GM19324 (cell line): ENCODE results near the gene SPTLC3.

Experiments used
- ATAC-seq: cut with Tn5 transposase; IDR thresholded peaks from one replicate; pipeline ENCODE4 v1.9.1; 2021; ENCODE audit warnings: mild to moderate bottlenecking, moderate library complexity; ENCODE audit not compliant: unreplicated experiment, low FRiP score

SPTLC3 gene

GRCh38 chr20:13089950-13090469 is 81.2 kb downstream of the SPTLC3 start:
- ATAC-seq: no peak

GRCh38 chr20:13092111-13092510 is 83.3 kb downstream of the SPTLC3 start:
- no peak for ATAC-seq

- ATAC-seq: no peak
These were observed 86.2 kb downstream of the SPTLC3 start for GRCh38 chr20:13094976-13095375.

GRCh38 chr20:13098720-13099355 is 90.1 kb downstream of the SPTLC3 start:
- ATAC-seq: no peak

GRCh38 chr20:13099676-13100075 is 90.9 kb downstream of the SPTLC3 start:
- no peak for ATAC-seq

- no peak for ATAC-seq
These were observed 92.5 kb downstream of the SPTLC3 start for GRCh38 chr20:13101276-13101675.

- ATAC-seq: no peak
These were observed 92.9 kb downstream of the SPTLC3 start for GRCh38 chr20:13101706-13102105.

- ATAC-seq: no peak
These were observed 93.5 kb downstream of the SPTLC3 start for GRCh38 chr20:13102237-13102636.

- ATAC-seq: no peak
These were observed 93.9 kb downstream of the SPTLC3 start for GRCh38 chr20:13102694-13103093.

GRCh38 chr20:13105039-13105438 is 96.3 kb downstream of the SPTLC3 start:
- ATAC-seq: no peak

GRCh38 chr20:13105864-13106457 is 97.2 kb downstream of the SPTLC3 start:
- no peak for ATAC-seq

- no peak for ATAC-seq
These were observed 100.9 kb downstream of the SPTLC3 start for GRCh38 chr20:13109658-13110057.

- no peak for ATAC-seq
These were observed 102.0 kb downstream of the SPTLC3 start for GRCh38 chr20:13110796-13111195.

- no peak for ATAC-seq
These were observed 102.6 kb downstream of the SPTLC3 start for GRCh38 chr20:13111249-13111911.

- no peak for ATAC-seq
These were observed 105.0 kb downstream of the SPTLC3 start for GRCh38 chr20:13113731-13114130.

GRCh38 chr20:13117200-13117599 is 108.4 kb downstream of the SPTLC3 start:
- ATAC-seq: no peak

- no peak for ATAC-seq
These were observed 109.9 kb downstream of the SPTLC3 start for GRCh38 chr20:13118676-13119075.

- ATAC-seq: peak; percentile 64
These were observed 110.8 kb downstream of the SPTLC3 start for GRCh38 chr20:13119583-13119982.

- no peak for ATAC-seq
These were observed 111.7 kb downstream of the SPTLC3 start for GRCh38 chr20:13120471-13120870.

- ATAC-seq: no peak
These were observed 113.2 kb downstream of the SPTLC3 start for GRCh38 chr20:13121840-13122515.

GRCh38 chr20:13125486-13125885 is 116.7 kb downstream of the SPTLC3 start:
- ATAC-seq: no peak
